ENCODE data around the gene FOXC2.
A peak's percentile ranks its signal among the peaks of the same experiment; 100 is the strongest.

Gene FOXC2

GRCh38 chr16:86566601-86566965, at the start of gene FOXC2:
Gene FOXC2 (plus strand): TSS chr16:86566829. CDS start chr16:86567336, 507 bp downstream.
- DNase-seq (ENCODE audit: low spot score): peak; percentile 9

GRCh38 chr16:86517033-86517432, 49.6 kb upstream of the FOXC2 start:
- DNase-seq (ENCODE audit: low spot score): no peak

- DNase-seq (ENCODE audit: low spot score): no peak
Observed at GRCh38 chr16:86517652-86518258, 48.9 kb upstream of the FOXC2 start.

- DNase-seq (ENCODE audit: low spot score): no peak
Observed at GRCh38 chr16:86519007-86519648, 47.5 kb upstream of the FOXC2 start.

- DNase-seq (ENCODE audit: low spot score): peak; percentile 47
Observed at GRCh38 chr16:86519649-86520316, 46.8 kb upstream of the FOXC2 start.

- DNase-seq (ENCODE audit: low spot score): no peak
Observed at GRCh38 chr16:86520317-86521210, 46.1 kb upstream of the FOXC2 start.

GRCh38 chr16:86521236-86522197, 45.1 kb upstream of the FOXC2 start:
- no peak for DNase-seq (ENCODE audit: low spot score)

- DNase-seq (ENCODE audit: low spot score): no peak
Observed at GRCh38 chr16:86522634-86523033, 44.0 kb upstream of the FOXC2 start.

- no peak for DNase-seq (ENCODE audit: low spot score)
Observed at GRCh38 chr16:86523166-86523740, 43.4 kb upstream of the FOXC2 start.

GRCh38 chr16:86524029-86524428, 42.6 kb upstream of the FOXC2 start:
- no peak for DNase-seq (ENCODE audit: low spot score)

- no peak for DNase-seq (ENCODE audit: low spot score)
Observed at GRCh38 chr16:86525696-86526095, 40.9 kb upstream of the FOXC2 start.

GRCh38 chr16:86527366-86527765, 39.3 kb upstream of the FOXC2 start:
- DNase-seq (ENCODE audit: low spot score): no peak

- no peak for DNase-seq (ENCODE audit: low spot score)
Observed at GRCh38 chr16:86528061-86528929, 38.3 kb upstream of the FOXC2 start.

- DNase-seq (ENCODE audit: low spot score): no peak
Observed at GRCh38 chr16:86529160-86529559, 37.5 kb upstream of the FOXC2 start.

GRCh38 chr16:86530251-86531190, 36.1 kb upstream of the FOXC2 start:
- no peak for DNase-seq (ENCODE audit: low spot score)

- DNase-seq (ENCODE audit: low spot score): no peak
Observed at GRCh38 chr16:86531191-86531545, 35.5 kb upstream of the FOXC2 start.

- DNase-seq (ENCODE audit: low spot score): no peak
Observed at GRCh38 chr16:86531641-86532525, 34.7 kb upstream of the FOXC2 start.

GRCh38 chr16:86532526-86532815, 34.2 kb upstream of the FOXC2 start:
- no peak for DNase-seq (ENCODE audit: low spot score)
